Epithelial cell of esophagus (primary cell): ENCODE data around the gene MYNN.

Experiments
- DNase-seq: peaks from one replicate; pipeline ENCODE4 v3.0.0; 2010; ENCODE audit warnings: low read depth
- H3K4me3 ChIP-seq: 2 replicates; pipeline ENCODE4 v1.5.1; 2011; ENCODE audit warnings: mild to moderate bottlenecking, low read length, control low read depth
- CTCF ChIP-seq: IDR thresholded peaks from 2 replicates; pipeline ENCODE4 v1.5.1; 2011; ENCODE audit warnings: low read depth, mild to moderate bottlenecking, low read length, control low read depth, inconsistent platforms; ENCODE audit not compliant: insufficient read depth; ENCODE audit errors: missing control alignments

MYNN gene

GRCh38 chr3:169792359-169792758, 19.2 kb downstream of the MYNN start:
- no peak for TF ChIP-seq CTCF
- no peak overlapping the region for H3K4me3 ChIP-seq
- no peak for DNase-seq

GRCh38 chr3:169804681-169805080, 31.5 kb downstream of the MYNN start:
- no peak overlapping the region for H3K4me3 ChIP-seq
- no peak for TF ChIP-seq CTCF
- no peak for DNase-seq

- no peak for DNase-seq
- no peak overlapping the region for H3K4me3 ChIP-seq
- TF ChIP-seq CTCF, result no peak
Observed at GRCh38 chr3:169809230-169809795, 36.1 kb downstream of the MYNN start.

DNA sequence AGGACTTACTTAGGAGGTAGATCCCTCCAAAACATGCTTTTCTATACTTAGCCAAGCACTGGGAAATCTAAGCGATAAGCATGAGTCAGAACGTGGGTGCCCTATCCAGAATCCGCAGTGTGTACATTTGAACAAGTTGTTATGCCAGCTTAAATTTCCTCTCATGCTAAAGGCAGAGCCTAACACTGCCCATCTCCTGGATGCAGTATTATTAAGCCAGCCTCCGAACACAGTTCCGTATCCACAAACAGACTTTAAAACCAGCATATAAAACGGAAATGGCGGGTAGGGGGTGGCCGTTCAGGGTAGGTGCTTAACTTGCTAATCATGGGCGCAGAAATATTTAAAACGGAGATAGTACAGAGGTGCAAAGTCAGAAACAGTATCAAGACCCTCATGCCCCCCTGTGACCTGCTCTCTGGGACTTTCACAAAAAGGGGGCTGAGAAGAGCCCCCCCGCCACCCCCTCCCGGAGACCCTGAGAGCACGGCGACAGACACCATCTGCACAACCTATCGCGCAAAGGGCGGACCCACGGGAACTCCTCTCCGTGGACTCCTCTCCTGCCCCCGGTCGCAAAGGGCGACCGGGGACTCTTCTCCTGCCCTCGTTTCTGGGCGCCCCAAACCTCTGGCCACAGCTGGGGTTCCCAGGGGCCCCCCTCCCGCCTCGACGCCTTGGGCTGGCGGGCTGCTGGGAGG, 38.6 kb downstream of the MYNN start:
- H3K4me3 ChIP-seq, result peak overlapping the region; percentile 46
- no peak for TF ChIP-seq CTCF
- DNase-seq, result peak; percentile 66

- TF ChIP-seq CTCF, result no peak
- DNase-seq, result peak; percentile 62
- peak within 1 kb of the TSS; percentile 46 for H3K4me3 ChIP-seq
Observed at GRCh38 chr3:169812332-169813235, 39.4 kb downstream of the MYNN start, which contains the start of the genes LRRC34 and LRRIQ4. Gene LRRC34 (minus strand): TSS chr3:169812904. CDS start chr3:169812548, 356 bp downstream. Gene LRRIQ4 (plus strand): TSS chr3:169812870. CDS start chr3:169821922, 9,052 bp downstream.

DNA sequence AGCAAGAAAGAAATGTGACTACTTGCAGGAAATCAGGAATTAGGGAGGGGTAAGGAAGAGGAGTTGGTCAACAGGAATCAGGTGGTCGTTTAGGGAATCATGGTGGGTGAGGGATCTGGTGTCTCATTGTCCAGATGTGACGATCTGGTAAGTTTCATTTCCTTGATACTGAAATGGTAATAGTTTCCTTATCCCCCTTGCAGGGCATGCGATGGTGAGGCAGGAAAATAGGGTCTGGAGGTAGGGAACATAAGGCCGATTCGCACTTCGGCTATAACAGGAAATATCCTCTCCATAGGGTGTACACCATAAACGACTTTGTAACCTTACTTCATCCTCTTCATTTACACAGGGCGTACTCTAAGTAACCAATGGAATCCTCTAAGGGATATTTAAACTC, 40.1 kb downstream of the MYNN start:
- no peak for DNase-seq
- TF ChIP-seq CTCF, result no peak
- no peak overlapping the region for H3K4me3 ChIP-seq
